ENCODE measurements around the gene CRYBG3.

Gene CRYBG3

GRCh38 chr3:97821774-97822358 is at the start of gene CRYBG3:
Gene CRYBG3, plus strand, starts transcription at chr3:97822011. Its CDS starts 196 bp downstream, at chr3:97822207.
- DNase-seq (ENCODE audit: extremely low read depth, low read depth): peak; percentile 28
- TF ChIP-seq, protein P1, sequence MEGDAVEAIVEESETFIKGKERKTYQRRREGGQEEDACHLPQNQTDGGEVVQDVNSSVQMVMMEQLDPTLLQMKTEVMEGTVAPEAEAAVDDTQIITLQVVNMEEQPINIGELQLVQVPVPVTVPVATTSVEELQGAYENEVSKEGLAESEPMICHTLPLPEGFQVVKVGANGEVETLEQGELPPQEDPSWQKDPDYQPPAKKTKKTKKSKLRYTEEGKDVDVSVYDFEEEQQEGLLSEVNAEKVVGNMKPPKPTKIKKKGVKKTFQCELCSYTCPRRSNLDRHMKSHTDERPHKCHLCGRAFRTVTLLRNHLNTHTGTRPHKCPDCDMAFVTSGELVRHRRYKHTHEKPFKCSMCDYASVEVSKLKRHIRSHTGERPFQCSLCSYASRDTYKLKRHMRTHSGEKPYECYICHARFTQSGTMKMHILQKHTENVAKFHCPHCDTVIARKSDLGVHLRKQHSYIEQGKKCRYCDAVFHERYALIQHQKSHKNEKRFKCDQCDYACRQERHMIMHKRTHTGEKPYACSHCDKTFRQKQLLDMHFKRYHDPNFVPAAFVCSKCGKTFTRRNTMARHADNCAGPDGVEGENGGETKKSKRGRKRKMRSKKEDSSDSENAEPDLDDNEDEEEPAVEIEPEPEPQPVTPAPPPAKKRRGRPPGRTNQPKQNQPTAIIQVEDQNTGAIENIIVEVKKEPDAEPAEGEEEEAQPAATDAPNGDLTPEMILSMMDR (IDR thresholded peaks at IDR 0.05; ENCODE audit: low read depth, low read length): peak; percentile 50

DNA sequence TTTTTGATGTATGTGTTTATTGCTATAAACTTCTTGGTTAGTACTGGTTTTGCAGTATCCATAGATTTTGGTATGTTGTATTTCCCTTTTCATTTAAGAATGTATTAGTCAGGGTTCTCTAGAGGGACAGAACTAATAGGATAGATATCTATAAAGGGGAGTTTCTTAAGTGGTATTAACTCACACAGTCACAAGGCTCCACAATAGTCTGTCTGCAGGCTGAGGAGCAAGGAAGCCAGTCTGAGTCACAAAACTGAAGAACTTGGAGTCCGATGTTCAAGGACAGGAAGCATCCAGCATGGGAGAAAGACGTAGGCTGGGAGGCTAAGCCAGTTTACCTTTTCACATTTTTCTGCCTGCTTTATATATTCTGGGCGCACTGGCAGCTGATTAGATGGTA is 48.9 kb upstream of the CRYBG3 start:
- TF ChIP-seq, protein P1 (IDR thresholded peaks at IDR 0.05; ENCODE audit: low read depth, low read length): no peak
- DNase-seq (ENCODE audit: extremely low read depth, low read depth): no peak

- TF ChIP-seq, protein P1 (IDR thresholded peaks at IDR 0.05; ENCODE audit: low read depth, low read length): no peak
- no peak for DNase-seq (ENCODE audit: extremely low read depth, low read depth)
These were observed 43.7 kb upstream of the CRYBG3 start for GRCh38 chr3:97778152-97778551.

GRCh38 chr3:97793420-97794019 is 28.3 kb upstream of the CRYBG3 start:
- TF ChIP-seq, protein P1 (IDR thresholded peaks at IDR 0.05; ENCODE audit: low read depth, low read length): peak; percentile 81
- peak; percentile 34 for DNase-seq (ENCODE audit: extremely low read depth, low read depth)

- TF ChIP-seq, protein P1 (IDR thresholded peaks at IDR 0.05; ENCODE audit: low read depth, low read length): no peak
These were observed 25.9 kb upstream of the CRYBG3 start for GRCh38 chr3:97795951-97796350.

GRCh38 chr3:97804471-97804870 is 17.3 kb upstream of the CRYBG3 start:
- no peak for DNase-seq (ENCODE audit: extremely low read depth, low read depth)
- TF ChIP-seq, protein P1 (IDR thresholded peaks at IDR 0.05; ENCODE audit: low read depth, low read length): no peak

More at GRCh38 chr3:97795951-97796350, 25.9 kb upstream of the CRYBG3 start:
- DNase-seq (ENCODE audit: extremely low read depth, low read depth): no peak

GRCh38 chr3:97810779-97811390 is 10.9 kb upstream of the CRYBG3 start:
- no peak for DNase-seq (ENCODE audit: extremely low read depth, low read depth)
- TF ChIP-seq, protein P1 (IDR thresholded peaks at IDR 0.05; ENCODE audit: low read depth, low read length): no peak

Data from AG09319 (cell line).